Hepatic stellate cell (primary cell): ENCODE results near the gene HOOK1.
A peak's percentile ranks its signal among the peaks of the same experiment; 100 is the strongest.

ENCODE experiments used
- DNase-seq: peaks from one replicate; pipeline ENCODE4 v3.0.0; 2011; ENCODE audit warnings: low spot score

Gene HOOK1

DNA sequence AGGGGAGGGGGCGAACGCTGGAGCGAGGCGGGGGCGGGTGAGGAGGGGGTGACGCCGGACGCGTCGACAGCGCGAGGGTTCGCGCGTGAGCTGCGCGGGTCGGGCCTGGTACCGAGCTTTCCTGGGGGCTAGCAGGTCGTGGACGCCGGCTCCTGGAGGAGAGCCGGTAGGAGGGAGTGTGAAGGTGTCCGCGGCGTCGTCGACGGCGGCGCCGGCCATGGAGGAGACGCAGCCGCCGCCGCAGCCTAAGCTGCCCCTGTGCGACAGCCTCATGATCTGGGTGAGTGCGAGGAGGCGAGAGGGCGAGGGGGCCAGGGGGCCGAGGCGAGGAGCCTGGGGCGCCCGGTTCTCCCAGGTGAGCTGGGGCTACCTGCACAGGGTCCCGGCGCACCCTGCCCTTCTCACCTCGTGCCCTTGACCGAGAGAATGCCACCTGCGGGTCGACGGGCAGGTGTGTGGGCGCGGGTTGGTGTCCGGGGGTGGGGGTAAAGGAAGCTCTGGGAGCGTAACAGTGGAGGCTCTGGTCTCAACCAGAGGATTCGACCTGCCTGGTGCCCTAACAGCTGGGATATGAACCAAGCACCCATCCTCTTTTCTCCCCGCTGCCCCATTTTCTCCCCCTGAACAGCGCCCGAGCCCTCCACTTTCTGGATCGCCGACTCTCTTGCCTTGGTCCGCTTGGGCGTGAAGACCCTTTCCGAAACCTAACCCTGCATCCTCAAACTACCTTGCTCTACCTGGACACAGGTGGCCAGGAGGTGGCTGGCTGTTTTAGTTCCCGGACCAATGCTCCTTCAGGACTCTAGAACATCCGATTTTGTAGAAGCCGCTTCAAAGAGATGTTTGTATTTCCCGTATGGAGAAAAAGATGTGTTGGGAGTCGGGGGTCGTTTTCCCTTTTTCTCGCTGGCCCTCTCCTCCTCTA lies at the start of gene HOOK1:
Gene HOOK1 (plus strand): TSS at position 49 of the 925 bp plus-strand sequence. CDS start 169 bp downstream, at position 218.
- no peak for DNase-seq

DNA sequence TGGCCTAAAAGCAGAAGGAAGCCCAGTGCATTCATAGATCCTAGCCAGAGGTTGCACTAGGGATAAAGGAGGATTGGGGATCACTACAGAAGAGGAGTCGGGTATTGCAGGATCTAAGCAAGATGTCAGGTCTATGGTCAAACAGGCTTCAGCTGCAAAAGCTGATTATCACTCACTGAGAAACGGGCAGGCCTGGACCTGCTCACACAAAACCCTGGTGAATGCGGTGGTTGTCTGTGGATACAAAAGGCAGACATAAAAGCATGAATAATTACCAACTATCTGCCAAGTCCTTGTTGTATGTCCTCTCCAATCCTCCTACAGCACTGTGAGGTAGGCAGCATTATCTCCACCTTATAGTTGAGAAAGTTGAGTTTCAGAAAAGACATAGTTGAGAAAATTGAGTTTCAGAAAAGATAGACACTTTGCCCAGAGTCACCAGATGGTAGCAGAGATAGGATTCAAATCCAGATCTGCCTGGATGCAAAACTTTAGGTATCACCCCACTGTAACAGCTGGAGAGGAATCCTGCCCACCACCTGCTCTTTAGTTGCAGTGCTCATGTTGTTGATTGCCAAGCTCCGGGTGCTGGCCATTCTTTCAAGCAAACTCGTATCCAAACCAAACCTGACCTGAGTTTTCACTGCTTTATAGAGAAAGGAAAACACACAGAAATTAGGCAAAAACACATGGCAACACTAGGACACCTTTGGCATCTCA lies 49.6 kb upstream of the HOOK1 start:
- DNase-seq, result no peak

DNA sequence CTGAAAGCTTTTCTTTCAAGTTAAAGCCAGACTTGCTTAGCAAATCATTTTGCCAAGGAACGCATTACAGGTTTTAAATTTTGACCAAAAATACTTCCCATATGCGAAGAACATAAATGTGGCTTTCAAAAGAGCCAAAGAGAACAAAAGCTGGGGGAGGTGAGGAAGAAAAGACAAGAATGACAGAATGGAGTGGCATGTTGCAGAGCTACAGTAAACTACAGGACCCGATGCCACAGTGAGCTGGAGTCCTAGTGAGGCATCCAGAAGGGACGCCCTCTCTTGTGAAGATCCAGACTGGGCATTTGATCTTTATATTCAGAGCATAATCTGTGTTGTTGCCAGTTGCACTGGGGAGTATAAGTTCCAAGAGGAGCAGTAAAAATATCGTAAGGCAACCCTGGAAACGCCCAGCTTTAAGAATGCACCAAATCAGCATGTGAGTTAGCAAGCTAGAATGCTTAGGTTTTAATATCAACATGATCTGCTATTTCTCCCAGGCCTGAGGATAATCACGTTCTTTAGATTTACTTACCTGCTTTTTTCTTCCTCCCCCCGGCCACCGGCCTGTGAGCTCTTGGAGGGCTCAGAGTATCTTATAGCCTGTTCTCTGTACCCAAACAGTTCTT lies 48.4 kb upstream of the HOOK1 start:
- DNase-seq, result no peak

DNA sequence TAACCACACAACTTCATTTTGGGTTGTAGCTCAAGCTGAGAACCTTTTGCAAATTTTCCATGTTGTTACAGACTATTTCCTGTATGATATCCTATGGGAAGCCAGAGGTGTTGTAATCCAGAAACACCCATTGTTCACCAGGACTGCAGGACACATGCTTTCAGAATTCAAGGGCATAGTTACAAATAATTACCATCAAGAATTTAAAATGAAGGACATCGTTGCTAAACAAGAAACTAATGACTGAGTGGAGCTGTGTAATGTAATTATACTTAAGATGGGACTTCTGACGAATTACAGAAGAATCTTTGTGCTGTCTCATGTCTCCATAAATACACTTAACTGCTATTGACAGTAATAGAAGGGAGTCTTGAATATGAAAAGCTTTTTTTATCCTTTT lies 47.6 kb upstream of the HOOK1 start:
- no peak for DNase-seq

DNA sequence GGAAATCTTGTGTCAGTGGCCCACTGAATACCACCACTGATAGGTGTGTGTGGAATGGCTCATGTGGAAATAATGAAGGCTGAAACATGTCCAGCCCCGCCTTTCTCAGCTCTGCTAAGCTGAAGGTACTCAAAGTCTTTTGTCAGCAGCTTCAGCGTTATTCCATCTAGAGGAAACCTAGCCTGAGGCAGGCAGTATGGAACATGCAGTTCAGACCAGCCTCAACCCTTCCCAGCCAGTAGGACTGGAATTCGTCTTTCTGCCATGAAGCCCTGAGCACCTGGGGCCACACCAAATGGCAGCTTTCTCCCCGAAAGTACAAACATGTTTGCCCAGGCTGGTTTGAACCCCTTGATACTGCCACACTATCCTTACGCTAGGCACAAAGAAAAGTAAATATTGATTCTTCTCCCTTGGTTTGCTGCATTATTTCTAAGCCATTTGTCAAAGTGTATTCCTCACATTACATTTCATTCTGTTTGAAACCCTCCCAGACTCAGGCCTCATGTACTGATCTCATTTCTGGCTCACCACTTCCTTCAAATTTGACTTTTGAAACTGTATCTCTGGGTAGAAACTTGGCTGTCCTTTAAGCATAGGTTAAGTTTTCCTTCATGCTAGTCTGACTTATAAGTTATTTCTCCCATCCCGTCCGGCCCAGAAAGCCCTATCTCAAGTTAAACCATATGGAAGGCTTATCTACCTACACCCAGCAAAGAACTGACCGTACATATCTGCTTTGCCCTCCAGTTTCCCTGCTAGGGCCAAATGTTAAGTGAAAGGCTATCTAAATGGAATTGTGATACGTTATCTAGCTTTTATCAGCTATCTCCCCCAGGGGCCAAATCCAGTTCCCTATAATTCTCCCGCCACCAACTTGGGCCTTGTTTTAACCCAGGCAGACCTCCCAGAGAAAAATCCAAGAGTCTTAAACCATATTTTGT lies 45.7 kb upstream of the HOOK1 start:
- no peak for DNase-seq

DNA sequence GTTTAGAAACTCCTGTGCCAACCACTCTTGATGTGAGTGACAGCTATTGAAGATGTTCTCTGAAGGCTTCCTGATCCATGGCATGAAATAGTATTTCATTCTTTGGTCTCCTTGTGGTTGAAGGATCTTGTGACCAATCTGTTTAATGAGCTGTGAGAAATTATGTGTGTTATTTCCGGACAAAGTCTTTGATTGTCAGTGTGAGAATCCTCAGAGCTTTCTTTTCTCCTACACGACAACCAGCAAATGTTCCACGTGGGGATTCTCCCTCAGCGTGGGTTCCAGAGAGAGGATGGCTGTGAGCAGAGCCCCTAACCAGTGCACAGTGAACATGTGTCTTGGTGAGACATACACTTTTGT lies 45.0 kb upstream of the HOOK1 start:
- DNase-seq, result no peak

DNA sequence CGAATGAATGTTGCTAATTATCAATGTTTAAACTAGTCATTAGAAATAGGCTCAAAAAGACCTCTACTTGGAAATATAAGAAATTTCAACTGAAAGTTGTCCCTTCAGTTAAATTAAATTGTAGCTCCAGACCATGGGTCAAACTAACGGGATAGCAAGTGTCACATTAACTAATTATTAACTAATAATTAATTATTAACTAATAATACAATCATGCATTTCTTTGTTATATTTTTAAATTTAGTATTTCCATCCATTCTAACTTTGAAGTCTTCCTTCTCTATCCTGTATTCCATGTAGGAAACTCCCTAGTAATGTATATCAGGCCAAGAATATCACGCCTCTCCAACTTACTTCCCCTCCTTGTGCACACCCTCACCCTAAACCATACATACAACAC lies 43.4 kb upstream of the HOOK1 start:
- DNase-seq, result no peak

DNA sequence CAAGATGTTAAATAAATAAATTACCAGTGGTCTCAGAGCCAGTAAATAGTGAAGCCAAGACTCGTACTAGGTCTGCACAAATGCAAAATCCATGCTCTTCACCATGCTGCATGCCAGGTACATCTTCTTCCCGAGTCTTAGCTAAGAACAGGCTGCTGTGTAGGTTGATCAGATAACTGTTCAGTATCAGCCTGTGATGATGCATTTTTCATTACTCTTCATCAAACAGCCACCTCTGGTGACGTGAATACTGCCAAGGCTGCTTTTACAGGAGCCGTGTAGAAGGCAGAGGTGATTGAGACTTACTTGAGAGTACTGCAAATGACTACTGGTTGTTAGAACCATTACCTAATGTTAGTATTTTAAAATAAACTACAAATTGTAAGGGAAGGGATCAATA lies 39.3 kb upstream of the HOOK1 start:
- DNase-seq, result no peak

DNA sequence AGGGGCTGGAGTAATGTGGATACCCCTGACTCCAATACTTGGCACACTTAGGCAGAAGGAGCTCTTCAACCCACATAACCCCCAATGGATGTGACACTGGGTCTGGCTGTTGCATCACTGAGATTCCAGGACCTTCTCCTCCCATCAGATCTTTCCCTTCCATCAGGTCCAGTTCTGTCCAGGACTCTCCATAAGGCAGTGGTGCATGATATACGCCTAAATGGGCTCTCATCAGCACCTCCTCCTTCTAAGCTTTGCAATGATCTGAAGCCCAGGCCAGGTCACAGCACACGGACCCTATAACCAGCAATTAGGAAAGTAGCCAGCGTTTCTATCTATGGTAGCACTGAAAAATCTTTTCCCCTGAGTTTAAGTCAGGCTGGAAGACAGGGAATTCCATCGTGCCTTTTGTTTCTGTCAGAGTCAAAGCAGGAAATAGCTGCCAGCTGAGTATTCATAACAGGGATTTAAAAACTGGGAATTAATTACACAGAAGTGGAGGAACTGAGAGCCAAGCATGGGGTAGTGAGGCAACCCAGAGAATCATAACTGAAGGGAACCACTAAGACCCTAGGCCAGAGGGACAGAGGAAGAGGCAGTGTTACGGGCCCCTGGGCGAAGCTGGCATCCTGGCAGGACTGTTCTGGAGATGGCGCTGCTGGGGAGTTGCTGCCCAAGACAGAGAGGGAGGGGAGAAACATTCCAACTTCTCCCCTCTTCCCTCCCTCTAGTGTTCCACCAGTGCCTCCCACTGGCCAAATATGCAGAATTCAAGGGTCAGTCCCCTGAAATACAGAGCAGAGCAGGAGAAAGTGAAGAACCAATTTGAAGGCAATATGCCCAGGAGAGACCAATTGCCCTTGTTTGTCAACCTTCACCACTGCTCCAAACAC lies 37.5 kb upstream of the HOOK1 start:
- DNase-seq, result peak; percentile 17

DNA sequence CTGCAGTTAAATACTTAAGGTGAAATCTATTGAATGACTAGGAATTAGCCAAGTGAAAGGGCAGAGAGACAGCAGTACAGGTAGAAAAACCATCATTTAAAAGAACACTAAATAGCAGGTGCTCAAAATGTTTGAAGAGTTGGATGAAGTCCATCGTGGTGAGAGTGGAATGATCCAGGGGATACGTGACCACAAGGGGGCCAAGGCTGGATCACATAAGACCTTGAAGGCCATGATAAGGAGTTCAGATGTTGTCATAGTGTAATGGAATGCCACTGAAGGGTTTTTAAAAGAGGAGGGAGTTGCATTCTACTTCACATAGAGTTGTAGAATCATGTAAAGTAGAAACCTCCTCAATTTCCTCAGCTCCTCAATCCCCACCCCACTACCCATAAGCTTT lies 34.8 kb upstream of the HOOK1 start:
- DNase-seq, result no peak

DNA sequence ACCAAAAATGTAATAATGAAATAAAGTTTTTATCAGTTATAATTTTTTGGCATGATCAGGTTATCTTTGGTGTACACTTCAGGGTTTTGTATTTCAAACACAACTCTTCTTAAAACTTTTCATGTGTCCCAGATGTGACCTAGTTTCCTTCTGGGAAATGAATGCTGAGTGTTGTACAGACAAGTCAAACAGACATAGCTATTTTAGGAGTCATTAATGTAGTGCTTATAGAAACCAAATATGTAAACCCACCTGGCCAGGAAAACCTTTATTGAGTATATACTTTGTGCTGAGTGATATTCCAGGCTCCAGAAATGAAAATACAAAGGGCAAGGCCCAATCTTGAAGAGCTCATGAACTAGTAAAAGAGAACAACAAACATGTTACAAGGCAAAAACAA lies 25.9 kb upstream of the HOOK1 start:
- DNase-seq, result no peak

DNA sequence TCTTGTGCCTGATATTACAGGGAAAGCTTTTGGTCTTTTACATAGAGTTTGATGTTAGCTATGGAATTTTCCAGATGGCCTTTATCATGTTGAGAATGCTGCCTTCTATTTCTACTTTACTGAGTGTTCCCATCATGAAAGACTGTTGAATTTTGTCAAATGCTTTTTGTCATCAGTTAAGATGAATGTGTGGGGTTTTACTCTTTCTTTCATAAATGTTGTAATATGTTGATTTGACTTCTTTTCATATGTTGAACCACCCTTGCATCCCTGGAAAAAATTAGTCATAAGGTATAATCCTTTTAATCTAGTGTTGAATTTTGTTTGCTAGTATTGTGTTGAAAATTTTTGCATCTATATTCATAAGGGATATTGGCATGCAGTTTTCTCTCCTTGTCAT lies 16.1 kb upstream of the HOOK1 start:
- no peak for DNase-seq

DNA sequence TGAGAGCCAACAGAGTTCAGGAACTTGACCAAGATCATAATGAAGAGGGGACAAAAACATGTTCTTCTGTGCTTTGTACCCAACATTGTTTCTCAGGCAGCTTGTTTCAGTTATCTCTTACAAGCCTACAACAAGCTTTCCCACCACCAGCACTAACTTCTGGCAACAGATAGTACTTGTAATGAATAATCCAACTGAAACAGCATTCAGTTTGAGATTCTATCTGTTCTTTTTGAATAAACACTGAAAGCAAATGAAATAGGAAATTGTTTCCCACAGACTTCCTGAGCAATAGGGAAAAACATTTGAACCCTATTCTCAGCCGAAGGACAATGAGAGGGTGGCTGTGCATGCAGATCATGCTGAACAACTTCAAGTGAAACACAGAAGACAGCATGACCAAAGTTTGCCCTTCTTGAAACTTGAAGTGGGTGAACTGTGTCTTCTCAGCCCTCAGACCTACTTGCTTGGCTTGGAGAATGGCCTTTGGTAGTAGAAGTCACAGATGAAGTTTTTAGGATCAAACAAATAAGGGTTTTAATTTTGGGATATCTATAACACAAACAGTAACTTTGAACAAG lies 11.2 kb upstream of the HOOK1 start:
- DNase-seq, result no peak

DNA sequence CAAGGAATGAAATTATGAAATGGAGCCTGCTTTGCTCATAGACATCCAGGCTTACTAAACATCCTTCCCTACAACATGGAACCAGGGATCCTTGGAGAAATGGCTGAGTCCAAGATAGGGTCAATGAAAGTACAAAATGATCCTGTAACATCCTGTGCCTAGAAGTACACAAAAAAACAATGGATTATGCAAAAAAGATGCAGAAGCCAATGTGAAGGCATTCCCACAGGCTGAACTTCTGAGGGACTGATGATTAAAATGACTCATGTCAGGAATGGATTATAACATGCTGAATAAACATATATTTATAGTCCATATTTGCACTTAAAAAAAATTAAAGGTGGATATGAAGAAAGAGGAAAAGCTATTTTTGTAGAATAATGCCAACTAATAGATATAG lies 10.4 kb upstream of the HOOK1 start:
- DNase-seq, result no peak

DNA sequence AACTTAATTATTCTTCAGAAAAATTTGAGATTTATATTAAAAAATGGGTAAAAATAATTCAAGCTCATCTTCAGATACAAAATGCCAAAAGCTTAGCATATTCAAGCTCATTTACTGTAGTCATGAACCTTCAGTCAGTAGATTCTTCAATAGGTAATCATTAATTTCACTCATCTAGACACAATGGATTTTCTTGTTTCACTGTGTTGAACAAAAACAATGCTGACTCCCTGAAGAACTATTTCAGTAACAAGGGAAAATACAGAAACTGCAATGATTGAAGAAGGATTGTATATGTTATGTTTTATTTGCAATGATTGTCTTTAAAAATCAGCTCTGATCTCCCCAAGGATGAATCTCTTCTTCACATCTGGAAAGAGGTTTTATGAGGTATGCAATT lies 9.2 kb upstream of the HOOK1 start:
- DNase-seq, result no peak

DNA sequence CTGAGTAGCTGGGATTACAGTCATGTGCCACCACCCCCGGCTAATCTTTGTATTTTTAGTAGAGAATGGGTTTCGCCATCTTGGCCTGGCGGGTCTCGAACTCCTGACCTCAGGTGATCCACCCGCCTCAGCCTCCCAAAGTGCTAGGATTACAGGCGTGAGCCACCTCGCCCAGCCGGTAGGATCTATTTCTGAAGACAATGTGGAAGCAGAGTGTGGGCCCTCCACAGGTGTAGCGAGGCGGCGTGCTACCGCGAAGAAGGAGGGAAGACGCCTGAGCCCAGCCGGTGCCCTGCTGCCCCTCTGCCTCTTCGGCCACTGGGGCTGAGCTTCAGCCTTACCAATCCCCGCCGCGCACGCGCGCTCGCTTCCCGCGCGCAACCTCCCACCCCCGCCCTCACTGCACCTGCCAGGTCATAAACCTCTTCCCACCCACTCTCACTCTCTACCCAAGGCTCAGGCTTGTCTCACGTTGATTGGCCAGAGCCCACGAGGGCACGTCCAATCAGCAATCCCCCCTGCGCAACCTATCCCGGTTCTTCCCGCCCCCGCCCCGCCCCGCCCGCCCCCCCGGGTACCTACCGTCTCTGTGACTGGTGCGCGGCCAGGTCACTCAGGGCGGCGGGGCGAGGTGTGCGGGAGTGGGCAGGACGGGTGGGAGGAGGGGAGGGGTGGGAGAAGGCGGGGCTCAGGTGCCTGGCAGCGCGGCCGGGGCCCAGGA lies 409 bp upstream of the HOOK1 start:
- no peak for DNase-seq

DNA sequence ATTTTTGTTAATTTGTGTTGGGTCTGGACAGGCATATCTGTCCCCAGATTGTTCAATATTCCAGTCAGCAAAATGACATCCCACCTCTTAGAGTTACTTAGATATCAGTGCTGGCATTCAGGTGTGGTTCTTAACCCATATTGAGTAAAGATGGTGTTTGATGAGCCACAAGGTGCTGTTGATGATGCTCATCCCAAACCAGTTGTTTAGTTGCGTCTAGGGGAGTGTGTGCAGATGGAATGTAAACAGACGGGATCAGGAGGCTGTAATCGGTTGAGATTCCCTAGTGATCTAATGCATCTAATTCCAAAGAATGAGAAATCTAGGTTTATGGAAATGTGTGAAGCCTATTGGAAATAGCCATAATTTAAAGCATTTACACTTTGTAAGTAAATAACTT lies 1.1 kb downstream of the HOOK1 start:
- DNase-seq, result no peak

DNA sequence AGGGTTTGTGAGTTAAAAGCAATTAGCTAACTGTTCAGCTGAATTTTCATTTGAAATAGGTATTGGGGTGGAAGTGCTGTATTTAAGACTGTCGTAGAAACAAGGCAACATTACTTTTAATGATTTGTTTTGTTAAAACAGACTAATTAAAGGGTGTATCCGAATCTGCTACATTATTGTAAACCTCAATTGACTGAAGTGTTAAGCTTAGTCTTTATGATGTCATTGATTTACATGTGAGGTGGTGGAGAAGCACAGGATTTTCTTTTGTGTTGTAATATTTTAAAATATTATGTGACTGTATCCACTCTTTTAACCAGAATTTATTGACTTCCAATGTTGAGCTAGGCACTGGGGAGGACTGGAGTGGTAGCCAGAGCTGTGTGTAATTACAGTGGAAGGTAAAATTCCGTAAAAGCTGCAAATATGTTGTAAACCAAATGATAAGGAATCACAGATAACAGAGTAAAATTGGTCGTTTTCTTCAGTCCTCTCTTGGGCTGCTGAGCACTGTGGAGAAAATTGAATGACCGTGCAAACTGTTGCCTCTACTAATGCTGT lies 1.6 kb downstream of the HOOK1 start:
- no peak for DNase-seq
